Measurements from ENCODE around the gene OPA1. TPM values are rescaled to one million over a fixed set of nuclear protein-coding genes. Genes with fewer than 3 reads are reported as not detected.

Gene OPA1
- total RNA-seq, 1 experiment from 2014 or later: 93.8 TPM

DNA sequence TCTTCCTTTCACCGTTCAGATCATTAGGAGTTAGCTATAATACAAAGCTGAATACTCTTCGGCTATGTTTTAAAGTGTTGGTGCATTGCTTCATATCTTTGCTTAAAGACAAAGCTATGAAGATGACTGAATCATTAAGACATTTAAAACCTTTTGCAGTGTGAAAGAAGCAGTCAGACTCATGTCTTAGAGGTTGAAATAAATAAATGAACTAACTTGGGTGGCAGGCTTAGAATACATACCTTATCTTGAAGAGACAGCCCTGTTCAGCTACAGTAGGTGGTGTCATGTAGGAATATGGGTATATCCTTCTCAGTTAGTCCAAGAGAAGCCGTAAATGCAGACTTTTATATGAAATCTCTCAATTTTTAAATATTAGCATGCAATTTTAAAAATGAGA is 63.4 kb downstream of the OPA1 start:
- intact Hi-C loops (cut with micrococcal nuclease): no loop called here
- Histone ChIP-seq H3K79me2 (ENCODE audit: low read length) (no peaks in the 10 kb centered on the region), H3K4me1 (ENCODE audit: insufficient read depth, low read length) (no peaks in the 10 kb centered on the region), H3K4me2 (ENCODE audit: low read length) (no peak overlapping the region), H3K9ac (ENCODE audit: low read length) (no peak overlapping the region), H3K27ac (ENCODE audit: low read length) (no peak overlapping the region), H4K20me1 (ENCODE audit: low read length) (no peaks in the 10 kb centered on the region), H3K9me3 (ENCODE audit: low read length) (no peaks in the 10 kb centered on the region), H3K9me2 (replicated peaks; ENCODE audit: low read length) (no peaks in the 10 kb centered on the region), H3K36me3 (ENCODE audit: low read depth, low read length) (peaks cover 51% of the 10 kb centered on the region), H3F3A (ENCODE audit: low read length, unreplicated experiment) (no peaks in the 10 kb centered on the region), H3K27me3 (ENCODE audit: low read length) (no peaks in the 10 kb centered on the region), H2AFZ (ENCODE audit: low read length) (no peak overlapping the region), H3K4me3 (ENCODE audit: low read length) (no peak overlapping the region)
- BruUV-seq (replicated peaks): no TSS peak
- TF ChIP-seq, protein P1, sequence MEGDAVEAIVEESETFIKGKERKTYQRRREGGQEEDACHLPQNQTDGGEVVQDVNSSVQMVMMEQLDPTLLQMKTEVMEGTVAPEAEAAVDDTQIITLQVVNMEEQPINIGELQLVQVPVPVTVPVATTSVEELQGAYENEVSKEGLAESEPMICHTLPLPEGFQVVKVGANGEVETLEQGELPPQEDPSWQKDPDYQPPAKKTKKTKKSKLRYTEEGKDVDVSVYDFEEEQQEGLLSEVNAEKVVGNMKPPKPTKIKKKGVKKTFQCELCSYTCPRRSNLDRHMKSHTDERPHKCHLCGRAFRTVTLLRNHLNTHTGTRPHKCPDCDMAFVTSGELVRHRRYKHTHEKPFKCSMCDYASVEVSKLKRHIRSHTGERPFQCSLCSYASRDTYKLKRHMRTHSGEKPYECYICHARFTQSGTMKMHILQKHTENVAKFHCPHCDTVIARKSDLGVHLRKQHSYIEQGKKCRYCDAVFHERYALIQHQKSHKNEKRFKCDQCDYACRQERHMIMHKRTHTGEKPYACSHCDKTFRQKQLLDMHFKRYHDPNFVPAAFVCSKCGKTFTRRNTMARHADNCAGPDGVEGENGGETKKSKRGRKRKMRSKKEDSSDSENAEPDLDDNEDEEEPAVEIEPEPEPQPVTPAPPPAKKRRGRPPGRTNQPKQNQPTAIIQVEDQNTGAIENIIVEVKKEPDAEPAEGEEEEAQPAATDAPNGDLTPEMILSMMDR (conservative IDR thresholded peaks at IDR 0.05; ENCODE audit: low read depth, low read length): no peak
- TF ChIP-seq EZH2 (IDR thresholded peaks at IDR 0.05; ENCODE audit: low read length, unreplicated experiment) (no peak), EZH2phosphoT487 (IDR thresholded peaks at IDR 0.05; ENCODE audit: borderline replicate concordance, low read length) (no peak)
- DNase-seq: no peak
- ChIA-PET POLR2A (ENCODE audit: unreplicated experiment) (no interaction called here), CTCF (no interaction called here)
- no peak for ATAC-seq

DNA sequence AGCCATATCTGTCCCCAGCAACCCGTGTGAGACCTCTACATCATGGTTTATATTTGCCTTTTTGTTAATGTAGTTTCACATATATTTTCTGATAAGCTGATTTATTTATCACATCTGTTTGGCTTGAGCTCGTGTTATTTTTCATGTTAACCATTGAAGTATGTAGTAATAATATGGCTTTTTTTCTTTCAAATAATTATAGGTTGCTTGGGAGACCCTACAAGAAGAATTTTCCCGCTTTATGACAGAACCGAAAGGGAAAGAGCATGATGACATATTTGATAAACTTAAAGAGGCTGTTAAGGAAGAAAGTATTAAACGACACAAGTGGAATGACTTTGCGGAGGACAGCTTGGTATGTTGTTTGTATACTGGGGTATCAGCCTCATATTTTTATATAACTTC is 63.9 kb downstream of the OPA1 start:
- no TSS peak for BruUV-seq (replicated peaks)
- Histone ChIP-seq H3K79me2 (ENCODE audit: low read length) (no peaks in the 10 kb centered on the region), H3K4me2 (ENCODE audit: low read length) (no peak overlapping the region), H3K36me3 (ENCODE audit: low read depth, low read length) (peaks cover 52% of the 10 kb centered on the region), H3K9me2 (replicated peaks; ENCODE audit: low read length) (no peaks in the 10 kb centered on the region), H3F3A (ENCODE audit: low read length, unreplicated experiment) (no peaks in the 10 kb centered on the region), H3K27me3 (ENCODE audit: low read length) (no peaks in the 10 kb centered on the region), H2AFZ (ENCODE audit: low read length) (no peak overlapping the region), H3K9ac (ENCODE audit: low read length) (no peak overlapping the region), H4K20me1 (ENCODE audit: low read length) (no peaks in the 10 kb centered on the region), H3K4me3 (ENCODE audit: low read length) (no peak overlapping the region), H3K27ac (ENCODE audit: low read length) (no peak overlapping the region), H3K4me1 (ENCODE audit: insufficient read depth, low read length) (no peaks in the 10 kb centered on the region), H3K9me3 (ENCODE audit: low read length) (no peaks in the 10 kb centered on the region)
- intact Hi-C loops (cut with micrococcal nuclease): no loop called here
- POLR2A ChIA-PET (ENCODE audit: unreplicated experiment): no interaction called here
- no peak for ATAC-seq
- CTCF ChIA-PET: no interaction called here
- no peak for DNase-seq
- TF ChIP-seq EZH2 (IDR thresholded peaks at IDR 0.05; ENCODE audit: low read length, unreplicated experiment) (no peak), EZH2phosphoT487 (IDR thresholded peaks at IDR 0.05; ENCODE audit: borderline replicate concordance, low read length) (no peak)
- TF ChIP-seq, protein P1 (conservative IDR thresholded peaks at IDR 0.05; ENCODE audit: low read depth, low read length): no peak

DNA sequence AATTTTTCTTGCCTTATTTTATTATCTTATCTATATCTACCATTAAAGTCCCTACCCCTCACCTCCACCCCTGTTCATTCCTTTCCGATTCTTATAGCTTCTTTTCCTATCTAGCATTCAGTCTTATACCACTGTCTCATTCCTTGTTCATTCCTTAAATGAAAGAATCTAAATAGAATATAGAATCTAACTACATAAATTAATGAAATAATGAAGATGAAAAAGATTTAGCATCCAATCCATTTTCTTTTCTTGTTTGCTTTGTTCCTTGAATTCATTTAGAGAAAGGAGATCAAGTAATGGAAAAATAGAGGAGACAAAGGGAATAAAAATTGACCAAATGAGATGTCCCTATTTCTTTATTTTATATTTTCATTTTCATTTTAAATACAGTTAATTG is 67.2 kb downstream of the OPA1 start:
- ATAC-seq (no peak), DNase-seq (no peak)
- POLR2A ChIA-PET (ENCODE audit: unreplicated experiment): no interaction called here
- Histone ChIP-seq H3K4me1 (ENCODE audit: insufficient read depth, low read length) (no peaks in the 10 kb centered on the region), H3K27ac (ENCODE audit: low read length) (no peak overlapping the region), H3K9ac (ENCODE audit: low read length) (no peak overlapping the region), H4K20me1 (ENCODE audit: low read length) (no peaks in the 10 kb centered on the region), H3K79me2 (ENCODE audit: low read length) (no peaks in the 10 kb centered on the region), H3K4me3 (ENCODE audit: low read length) (no peak overlapping the region), H3K36me3 (ENCODE audit: low read depth, low read length) (peaks cover 59% of the 10 kb centered on the region), H3F3A (ENCODE audit: low read length, unreplicated experiment) (no peaks in the 10 kb centered on the region), H3K27me3 (ENCODE audit: low read length) (no peaks in the 10 kb centered on the region), H3K9me3 (ENCODE audit: low read length) (no peaks in the 10 kb centered on the region), H3K4me2 (ENCODE audit: low read length) (no peak overlapping the region), H3K9me2 (replicated peaks; ENCODE audit: low read length) (no peaks in the 10 kb centered on the region), H2AFZ (ENCODE audit: low read length) (no peak overlapping the region)
- intact Hi-C loops (cut with micrococcal nuclease): loop anchor here (5.0 kb wide), 2 partner anchors 477 to 657 kb away; partner anchors contain the start of gene HES1
- no TSS peak for BruUV-seq (replicated peaks)
- CTCF ChIA-PET: no interaction called here
- no peak for TF ChIP-seq EZH2phosphoT487 (IDR thresholded peaks at IDR 0.05; ENCODE audit: borderline replicate concordance, low read length)
- TF ChIP-seq, protein P1 (conservative IDR thresholded peaks at IDR 0.05; ENCODE audit: low read depth, low read length): no peak
